ENCODE data around the gene TRIM26. TPM values are rescaled to one million over a fixed set of nuclear protein-coding genes. Genes with fewer than 3 reads are reported as not detected.
A peak's percentile ranks its signal among the peaks of the same experiment; 100 is the strongest.
"Not testable (repeated sequence)": the region's sequence is repeated elsewhere in the genome, so short reads cannot be mapped to it uniquely, and the experiment has no call there.

Gene TRIM26
- total RNA-seq, 1 donor from 2014 or later = 58.5 TPM

- peak overlapping the region; percentile 73 for H3K27ac Mint-ChIP-seq (ENCODE audit: unreplicated experiment)
- DNase-seq = peak; percentile 71
- H3K27me3 Mint-ChIP-seq (ENCODE audit: unreplicated experiment) = peaks cover 5% of the 10 kb centered on the region
- H3K36me3 Mint-ChIP-seq (ENCODE audit: unreplicated experiment) = no peaks in the 10 kb centered on the region
- peaks cover 3% of the 10 kb centered on the region for H3K9me3 Mint-ChIP-seq (ENCODE audit: unreplicated experiment)
- H3K4me3 Mint-ChIP-seq (ENCODE audit: unreplicated experiment) = peak overlapping the region; percentile 64
- TF ChIP-seq CTCF (IDR thresholded peaks at IDR 0.05; ENCODE audit: partially characterized antibody, unreplicated experiment) = peak; percentile 12
- H3K4me1 Mint-ChIP-seq (ENCODE audit: low read depth, unreplicated experiment) = peaks cover 7% of the 10 kb centered on the region
These were observed 41.3 kb downstream of the TRIM26 start for GRCh38 chr6:30171677-30172471.

DNA sequence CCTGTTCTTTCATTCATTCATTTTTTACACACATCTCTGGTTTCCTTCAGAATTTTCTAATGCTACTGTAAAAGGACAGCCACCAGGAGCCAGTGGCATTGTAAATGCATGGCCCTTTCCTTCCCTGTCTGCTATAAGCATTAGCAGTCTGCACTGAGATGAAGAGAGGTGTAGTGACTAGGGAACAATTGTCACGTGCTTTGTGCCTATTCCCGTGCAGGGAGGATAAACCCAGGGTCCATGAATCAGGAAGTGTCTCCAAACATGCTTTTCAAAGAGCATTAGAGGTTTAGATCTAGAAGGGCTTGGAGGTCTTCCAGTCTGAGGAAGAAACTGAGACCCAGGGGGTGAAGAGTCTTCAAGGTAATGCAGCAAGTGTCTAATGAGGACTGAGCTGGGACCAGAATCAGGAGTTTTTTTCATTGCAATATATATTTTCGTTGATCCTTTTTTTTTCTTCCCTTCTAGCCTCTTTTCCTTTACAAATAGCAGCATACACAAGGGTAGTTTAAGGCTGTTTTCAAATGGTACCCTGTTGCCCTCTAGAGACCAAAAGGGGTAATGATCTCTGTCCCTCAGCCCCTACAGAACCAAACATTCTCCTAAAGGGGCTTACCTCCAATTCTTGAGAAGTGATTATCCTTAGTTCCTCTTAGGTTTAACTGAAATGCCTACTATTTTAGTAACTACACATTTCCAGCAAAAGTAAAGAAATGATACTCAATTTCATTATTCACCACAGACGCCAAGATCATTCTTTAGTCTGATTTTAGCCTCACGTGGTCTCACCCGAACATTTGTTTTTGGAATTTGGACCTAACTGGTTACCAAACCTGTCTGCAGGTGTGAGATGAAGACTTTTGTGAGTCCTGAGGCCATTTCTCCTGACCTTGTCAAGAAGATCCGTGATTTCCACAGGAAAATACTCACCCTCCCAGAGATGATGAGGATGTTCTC, 43.3 kb downstream of the TRIM26 start:
- peak; percentile 63 for TF ChIP-seq CTCF (IDR thresholded peaks at IDR 0.05; ENCODE audit: partially characterized antibody, unreplicated experiment)
- peaks cover 6% of the 10 kb centered on the region for H3K9me3 Mint-ChIP-seq (ENCODE audit: unreplicated experiment)
- no peak overlapping the region for H3K27ac Mint-ChIP-seq (ENCODE audit: unreplicated experiment)
- no peaks in the 10 kb centered on the region for H3K36me3 Mint-ChIP-seq (ENCODE audit: unreplicated experiment)
- peaks cover 7% of the 10 kb centered on the region for H3K4me1 Mint-ChIP-seq (ENCODE audit: low read depth, unreplicated experiment)
- H3K27me3 Mint-ChIP-seq (ENCODE audit: unreplicated experiment) = peaks cover 5% of the 10 kb centered on the region
- no peak overlapping the region for H3K4me3 Mint-ChIP-seq (ENCODE audit: unreplicated experiment)
- no peak for DNase-seq

DNA sequence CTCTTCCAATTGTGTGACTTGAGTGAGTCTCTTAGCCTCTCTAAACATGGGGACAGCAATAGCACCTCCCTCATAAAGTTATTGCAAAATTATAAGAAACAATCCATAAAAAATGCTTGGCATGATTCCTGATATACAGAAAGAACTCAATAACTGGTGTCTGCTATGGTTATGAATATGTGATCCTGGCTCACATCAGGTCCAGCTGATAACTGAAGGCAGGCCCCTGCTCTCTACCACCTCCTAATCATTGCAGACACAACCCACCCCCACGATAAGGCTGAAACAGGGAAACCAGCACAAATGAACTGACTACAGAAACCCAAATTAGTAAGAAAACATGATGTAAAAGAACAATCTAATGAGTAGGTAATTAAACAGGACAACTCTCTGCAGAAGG, 44.5 kb downstream of the TRIM26 start:
- H3K9me3 Mint-ChIP-seq (ENCODE audit: unreplicated experiment) = peaks cover 6% of the 10 kb centered on the region
- peaks cover 7% of the 10 kb centered on the region for H3K4me1 Mint-ChIP-seq (ENCODE audit: low read depth, unreplicated experiment)
- no peak overlapping the region for H3K27ac Mint-ChIP-seq (ENCODE audit: unreplicated experiment)
- peaks cover 6% of the 10 kb centered on the region for H3K36me3 Mint-ChIP-seq (ENCODE audit: unreplicated experiment)
- peaks cover 8% of the 10 kb centered on the region for H3K27me3 Mint-ChIP-seq (ENCODE audit: unreplicated experiment)
- no peak for TF ChIP-seq CTCF (IDR thresholded peaks at IDR 0.05; ENCODE audit: partially characterized antibody, unreplicated experiment)
- H3K4me3 Mint-ChIP-seq (ENCODE audit: unreplicated experiment) = no peak overlapping the region
- no peak for DNase-seq

DNA sequence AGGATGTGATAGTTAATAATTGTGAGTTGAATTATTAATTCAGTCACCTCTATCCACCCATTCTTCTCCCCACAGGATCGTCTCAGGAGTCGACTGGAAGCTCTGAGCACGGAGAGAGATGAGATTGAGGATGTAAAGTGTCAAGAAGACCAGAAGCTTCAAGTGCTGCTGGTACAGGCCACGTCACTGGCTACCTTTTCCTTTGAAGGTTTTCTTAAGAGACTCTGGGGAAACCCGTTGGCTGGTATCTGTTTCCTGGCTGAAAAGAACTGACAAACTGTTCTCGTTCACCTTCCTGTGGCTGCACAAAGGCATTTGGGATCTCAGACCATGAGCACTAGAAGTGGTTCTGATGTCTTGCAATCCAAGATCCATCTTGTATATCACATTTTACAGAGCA, 46.1 kb downstream of the TRIM26 start:
- Mint-ChIP-seq H3K9me3 (ENCODE audit: unreplicated experiment) (peaks cover 6% of the 10 kb centered on the region), H3K36me3 (ENCODE audit: unreplicated experiment) (peaks cover 6% of the 10 kb centered on the region), H3K27ac (ENCODE audit: unreplicated experiment) (no peak overlapping the region), H3K27me3 (ENCODE audit: unreplicated experiment) (peaks cover 8% of the 10 kb centered on the region), H3K4me3 (ENCODE audit: unreplicated experiment) (no peak overlapping the region), H3K4me1 (ENCODE audit: low read depth, unreplicated experiment) (peaks cover 7% of the 10 kb centered on the region)
- DNase-seq = no peak
- TF ChIP-seq CTCF (IDR thresholded peaks at IDR 0.05; ENCODE audit: partially characterized antibody, unreplicated experiment) = no peak

- not testable (repeated sequence) for DNase-seq; H3K4me1 Mint-ChIP-seq (ENCODE audit: low read depth, unreplicated experiment); H3K36me3 Mint-ChIP-seq (ENCODE audit: unreplicated experiment); H3K27me3 Mint-ChIP-seq (ENCODE audit: unreplicated experiment); H3K27ac Mint-ChIP-seq (ENCODE audit: unreplicated experiment); H3K4me3 Mint-ChIP-seq (ENCODE audit: unreplicated experiment); H3K9me3 Mint-ChIP-seq (ENCODE audit: unreplicated experiment)
These were observed 48.0 kb downstream of the TRIM26 start for GRCh38 chr6:30165238-30165637.
